HepG2 (cell line): ENCODE data around the gene DNAJB6. TPM values are rescaled to one million over a fixed set of nuclear protein-coding genes. Genes with fewer than 3 reads are reported as not detected.

Experiments
- ATAC-seq: fragments of 200-7000 bp; cut with Tn5 transposase; 3 replicates; pipeline ENCODE4 v1.9.1; 2020; ENCODE audit warnings: mild to moderate bottlenecking, moderate library complexity
- BruUV-seq: library from RNA; stranded (reverse); fragments of 400-500 nt; replicated peaks from 2 replicates; lab custom pipeline; 2021; lab: Mats Ljungman, UMichigan
- CTCF ChIA-PET: fragments of 300-600 bp; formaldehyde crosslinking; extraction: SDS; loops from one replicate; lab custom pipeline; 2021; ENCODE audit warnings: low total read pairs, inconsistent platforms, low intra/inter-chr PET ratio; lab: Yijun Ruan, JAX
- POLR2A ChIA-PET: fragments of 350-600 bp; sonication (Branson Sonifier 250); formaldehyde crosslinking; loops from one replicate; lab custom pipeline; 2020; ENCODE audit warnings: antibody characterized with exemption, inconsistent platforms; lab: Yijun Ruan, JAX
- DNase-seq: peaks from one replicate; pipeline ENCODE4 v3.0.0-alpha.2; 2015; ENCODE audit warnings: low spot score
- FAIRE-seq: peaks from 3 replicates; lab custom pipeline; 2011; peaks lifted over from hg19 to GRCh38; lab: Jason Lieb, UNC
- H2AFZ ChIP-seq: one replicate; pipeline ENCODE4 v1.6.1; 2011; ENCODE audit warnings: low read length, inconsistent platforms
- H3K27ac ChIP-seq: fragments of 300-600 bp; 3 replicates; pipeline ENCODE4 v1.8.0; 2011; ENCODE audit warnings: mixed run types, mild to moderate bottlenecking, mixed read lengths, low read length, inconsistent platforms; ENCODE audit not compliant: insufficient read depth; ENCODE audit errors: extremely low read length
- H3K27me3 ChIP-seq, 2 experiments: fragments of 200-600 bp in 1 of 2; 2 replicates in 1 of 2; 3 replicates in 1 of 2; pipeline versions ENCODE4 v1.6.0 to v1.8.0; 2011; ENCODE audit warnings: low read length in 2 of 2, mild to moderate bottlenecking in 2 of 2, moderate library complexity in 2 of 2, inconsistent platforms in 1 of 2; ENCODE audit not compliant: insufficient read depth in 2 of 2, control insufficient read depth in 1 of 2
- H3K36me3 ChIP-seq, 2 experiments: fragments of 200-600 bp in 1 of 2; replicated peaks in 1 of 2; 2 replicates in 1 of 2; 3 replicates in 1 of 2; pipeline versions ENCODE4 v1.5.1 to v1.8.0; 2011; ENCODE audit warnings: low read length in 2 of 2, inconsistent platforms in 1 of 2; ENCODE audit not compliant: insufficient read depth in 2 of 2, control insufficient read depth in 1 of 2
- H3K4me1 ChIP-seq: 2 replicates; pipeline ENCODE4 v1.5.1; 2012; ENCODE audit warnings: low read length, inconsistent platforms; ENCODE audit not compliant: insufficient read depth
- H3K4me2 ChIP-seq: 2 replicates; pipeline ENCODE4 v1.6.0; 2011; ENCODE audit warnings: low read depth, low read length, inconsistent platforms
- H3K4me3 ChIP-seq, 3 experiments: fragments of 200-600 bp in 1 of 3; sonication (generic), shearing (Covaris generic) in 1 of 3; replicated peaks in 1 of 3; 2 replicates each; pipeline ENCODE4 v1.5.1; 2011 to 2016; ENCODE audit warnings: low read length in 3 of 3, inconsistent platforms in 2 of 3, low read depth in 2 of 3, mild to moderate bottlenecking in 2 of 3, control low read depth in 1 of 3, mixed read lengths in 1 of 3; ENCODE audit not compliant: insufficient read depth in 1 of 3
- H3K79me2 ChIP-seq: one replicate; pipeline ENCODE4 v1.6.1; 2011; ENCODE audit warnings: low read length, inconsistent platforms; ENCODE audit not compliant: insufficient read depth
- H3K9ac ChIP-seq: 2 replicates; pipeline ENCODE4 v1.6.0; 2011; ENCODE audit warnings: mild to moderate bottlenecking, low read depth, low read length, inconsistent platforms; ENCODE audit not compliant: insufficient read depth
- H3K9me3 ChIP-seq: 2 replicates; pipeline ENCODE4 v1.5.1; 2012; ENCODE audit warnings: mild to moderate bottlenecking, low read length
- H4K20me1 ChIP-seq: 2 replicates; pipeline ENCODE4 v1.6.0; 2011; ENCODE audit warnings: inconsistent platforms, mild to moderate bottlenecking, low read length, moderate library complexity; ENCODE audit not compliant: insufficient read depth
- ARID5B ChIP-seq: IDR thresholded peaks from 2 replicates; pipeline ENCODE4 v1.4.0; 2020; ENCODE audit warnings: mild to moderate bottlenecking, missing genetic modification reagents
- FOXO1 ChIP-seq: sonication (generic); formaldehyde crosslinking; IDR thresholded peaks from 2 replicates; pipeline ENCODE4 v1.4.0; 2020; ENCODE audit warnings: missing genetic modification reagents
- HNRNPL ChIP-seq: fragments of 200-400 bp; formaldehyde crosslinking; IDR thresholded peaks from 2 replicates; pipeline ENCODE4 v1.6.1; 2017; ENCODE audit warnings: mild to moderate bottlenecking, low read depth, low read length
- MYC ChIP-seq: sonication (generic); formaldehyde crosslinking; IDR thresholded peaks from 2 replicates; pipeline ENCODE4 v1.9.0; 2021; ENCODE audit warnings: missing genetic modification reagents, borderline replicate concordance
- NFKB2 ChIP-seq: sonication (generic); formaldehyde crosslinking; IDR thresholded peaks from 2 replicates; pipeline ENCODE4 v1.4.0; 2020; ENCODE audit warnings: missing genetic modification reagents, borderline replicate concordance
- SOX13 ChIP-seq, 3 experiments: fragments of 450-650 bp in 1 of 3; sonication (generic) in 1 of 3; formaldehyde crosslinking in 1 of 3; IDR thresholded peaks in 2 of 3; conservative IDR thresholded peaks in 1 of 3; 2 replicates each; pipeline versions ENCODE4 v1.5.0 to v1.6.1; 2016 to 2020; ENCODE audit warnings: antibody characterized with exemption in 1 of 3, mild to moderate bottlenecking in 1 of 3, missing compliant biosample characterization in 1 of 3, missing genetic modification reagents in 1 of 3, moderate library complexity in 1 of 3
- TOPORS ChIP-seq: sonication (generic); formaldehyde crosslinking; IDR thresholded peaks from 2 replicates; pipeline ENCODE4 v1.8.0; 2023; ENCODE audit warnings: mild to moderate bottlenecking, missing genetic modification reagents
- ZNF296 ChIP-seq: sonication (generic); formaldehyde crosslinking; conservative IDR thresholded peaks from 2 replicates; pipeline ENCODE4 v1.5.0; 2020; ENCODE audit warnings: mild to moderate bottlenecking, missing genetic modification reagents
- ZNF430 ChIP-seq: sonication (generic); formaldehyde crosslinking; IDR thresholded peaks from 2 replicates; pipeline ENCODE4 v1.9.0; 2021; ENCODE audit warnings: mild to moderate bottlenecking, missing genetic modification reagents
- ZNF512B ChIP-seq: sonication (generic); formaldehyde crosslinking; IDR thresholded peaks from 2 replicates; pipeline ENCODE4 v1.5.1; 2020; ENCODE audit warnings: missing genetic modification reagents, mild to moderate bottlenecking, borderline replicate concordance
- ZNF687 ChIP-seq: sonication (generic); formaldehyde crosslinking; IDR thresholded peaks from 2 replicates; pipeline ENCODE4 v1.5.1; 2020; ENCODE audit warnings: mild to moderate bottlenecking, missing genetic modification reagents, moderate library complexity
- ZNF703 ChIP-seq: sonication (generic); formaldehyde crosslinking; IDR thresholded peaks from 2 replicates; pipeline ENCODE4 v1.5.1; 2020; ENCODE audit warnings: missing genetic modification reagents, mild to moderate bottlenecking, moderate library complexity, borderline replicate concordance
- WGBS: methylation state at CpG from one replicate; pipeline ENCODE4 v1.1.6; 2017; ENCODE audit warnings: low lambda C conversion rate; 5-methylcytosine and 5-hydroxymethylcytosine counted together
- in situ Hi-C: cut with HindIII; loops from 2 replicates; pipeline ENCODE4 v1.10.0; 2017; ENCODE audit warnings: low pct_unique_long_range_greater_than_20kb; ENCODE audit not compliant: extremely low pct_ligation_motif_present
- intact Hi-C: fragments of 100-400 bp; cut with micrococcal nuclease; formaldehyde crosslinking; loops from one replicate; pipeline ENCODE4 v1.10.0; 2022; ENCODE audit not compliant: unreplicated experiment
- polyA plus RNA-seq, 8 experiments: library from polyadenylated mRNA; depleted of rRNA in 3 of 8; stranded (reverse) in 7 of 8; unstranded in 1 of 8; fragments of >200 nt; fragmentation: Illumina TruSeq in 4 of 8; extraction: Trizol in 4 of 8; gene quantifications; 2 replicates each; pipeline versions ENCODE4 v1.2.1 to v1.2.3, GENCODE V29; 2011 to 2016; ENCODE audit warnings: low read depth in 4 of 8, missing spikeins in 1 of 8, mixed read lengths in 1 of 8; ENCODE audit not compliant: insufficient read depth in 1 of 8
- total RNA-seq, 5 experiments: library from RNA; depleted of rRNA; stranded (reverse); fragments of >200 nt; fragmentation: Illumina TruSeq; extraction: Trizol; gene quantifications; 2 replicates each; pipeline ENCODE4 v1.2.3, GENCODE V29; 2016; ENCODE audit warnings: low read depth in 1 of 5

DNAJB6 gene
- total and polyA plus RNA-seq, 2 of the 13 experiments (the other 11 are each of a cell fraction or from before 2014, with no cell fraction given): 29.9 to 53.9 TPM

- H3K79me2 ChIP-seq: no peaks in the 10 kb centered on the region
- no peak overlapping the region for H3K27ac ChIP-seq
- H2AFZ ChIP-seq: no peak overlapping the region
- ATAC-seq (peak; percentile 92), FAIRE-seq (peak; percentile 12), DNase-seq (no peak)
- peaks cover 2 to 3% of the 10 kb centered on the region in 2 experiments; a peak in 2 of 5 replicates for H3K27me3 ChIP-seq
- BruUV-seq: no TSS peak
- WGBS: 53% methylated on average over 3 of the region's 12 CpGs
- no peaks in the 10 kb centered on the region for H3K9me3 ChIP-seq
- peak overlapping the region in 1 of 3 experiments; percentile 42; a peak in 1 of 6 replicates for H3K4me3 ChIP-seq
- H3K4me1 ChIP-seq: peaks cover 18% of the 10 kb centered on the region
- CTCF ChIA-PET: no interaction called here
- no peak overlapping the region for H3K9ac ChIP-seq
- H3K36me3 ChIP-seq: no peaks in the 10 kb centered on the region
- intact Hi-C loops: no loop called here
- peak overlapping the region; percentile 70 for H3K4me2 ChIP-seq
- H4K20me1 ChIP-seq: no peaks in the 10 kb centered on the region
- POLR2A ChIA-PET: interaction anchor here (0.6 kb wide), 1 partner anchor 14 kb away, joined by 3 read pairs; no protein-coding TSS in a partner anchor
- in situ Hi-C loops: no loop called here
- TF ChIP-seq NFKB2 (CRISPR knock-in tag) (0 out of 2 replicates have a peak, but pooled peaks have one; percentile 29), ZNF687 (CRISPR knock-in tag) (peak; percentile 69), FOXO1 (no peak), SOX13 (IDR thresholded peaks at IDR 0.05) (no peak), SOX13 (CRISPR knock-in tag; conservative IDR thresholded peaks at IDR 0.05 in 1 of 2, IDR thresholded peaks at IDR 0.05 in 1 of 2) (peak in 1 of 2 experiments; percentile 4; a peak in 1 of 4 replicates), MYC (peak; percentile 21; the same call in 1 of the 2 replicates), ZNF296 (peak; percentile 96), ZNF430 (CRISPR knock-in tag) (0 out of 2 replicates have a peak, but pooled peaks have one; percentile 44), HNRNPL (0 out of 2 replicates have a peak, but pooled peaks have one; percentile 50), ZNF703 (CRISPR knock-in tag) (no peak), ARID5B (CRISPR knock-in tag) (0 out of 2 replicates have a peak, but pooled peaks have one; percentile 8), ZNF512B (CRISPR knock-in tag) (peak; percentile 72; the same call in 1 of the 2 replicates), TOPORS (CRISPR knock-in tag) (0 out of 2 replicates have a peak, but pooled peaks have one; percentile 37)
These were observed 7.4 kb upstream of the DNAJB6 start for GRCh38 chr7:157329447-157329846.
